Stimulated activated CD4-positive, alpha-beta T cell treated with anti-CD3 and anti-CD28 coated beads, Interleukin-15, amount 100 ng/mL, for 48 hours (primary cell): ENCODE measurements around the gene AKAP4.
A peak's percentile ranks its signal among the peaks of the same experiment; 100 is the strongest.

Experiments used
- DNase-seq, 2 donors: peaks; one replicate each; pipeline ENCODE4 v3.0.0-alpha.2; 2020; ENCODE audit warnings: low read depth in 2 of 2

Gene AKAP4, protein sequence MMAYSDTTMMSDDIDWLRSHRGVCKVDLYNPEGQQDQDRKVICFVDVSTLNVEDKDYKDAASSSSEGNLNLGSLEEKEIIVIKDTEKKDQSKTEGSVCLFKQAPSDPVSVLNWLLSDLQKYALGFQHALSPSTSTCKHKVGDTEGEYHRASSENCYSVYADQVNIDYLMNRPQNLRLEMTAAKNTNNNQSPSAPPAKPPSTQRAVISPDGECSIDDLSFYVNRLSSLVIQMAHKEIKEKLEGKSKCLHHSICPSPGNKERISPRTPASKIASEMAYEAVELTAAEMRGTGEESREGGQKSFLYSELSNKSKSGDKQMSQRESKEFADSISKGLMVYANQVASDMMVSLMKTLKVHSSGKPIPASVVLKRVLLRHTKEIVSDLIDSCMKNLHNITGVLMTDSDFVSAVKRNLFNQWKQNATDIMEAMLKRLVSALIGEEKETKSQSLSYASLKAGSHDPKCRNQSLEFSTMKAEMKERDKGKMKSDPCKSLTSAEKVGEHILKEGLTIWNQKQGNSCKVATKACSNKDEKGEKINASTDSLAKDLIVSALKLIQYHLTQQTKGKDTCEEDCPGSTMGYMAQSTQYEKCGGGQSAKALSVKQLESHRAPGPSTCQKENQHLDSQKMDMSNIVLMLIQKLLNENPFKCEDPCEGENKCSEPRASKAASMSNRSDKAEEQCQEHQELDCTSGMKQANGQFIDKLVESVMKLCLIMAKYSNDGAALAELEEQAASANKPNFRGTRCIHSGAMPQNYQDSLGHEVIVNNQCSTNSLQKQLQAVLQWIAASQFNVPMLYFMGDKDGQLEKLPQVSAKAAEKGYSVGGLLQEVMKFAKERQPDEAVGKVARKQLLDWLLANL

DNA sequence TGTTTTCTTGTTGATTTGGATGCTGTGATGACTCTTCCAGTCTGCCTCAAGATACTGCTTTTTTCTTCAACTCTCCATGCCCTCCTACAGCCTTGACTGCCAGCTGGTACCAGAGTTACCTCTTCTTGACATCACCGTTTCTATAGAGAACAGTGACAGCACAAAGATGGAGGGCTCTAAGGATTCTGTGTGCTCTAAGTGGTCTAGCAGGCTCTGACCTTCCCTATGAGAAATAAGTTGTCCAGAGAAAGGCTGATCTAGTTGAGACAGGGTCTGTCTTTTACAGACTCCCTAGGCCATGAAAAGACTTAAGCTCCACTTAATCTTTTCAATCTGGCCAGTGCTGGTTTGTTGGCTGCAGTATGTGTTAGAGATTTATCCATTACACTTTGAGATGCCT, at the start of gene AKAP4:
Gene AKAP4, minus strand, starts transcription at position 101 of the 400 bp plus-strand sequence. CDS start 118 bp downstream, outside the sequence.
- no peak for DNase-seq

DNA sequence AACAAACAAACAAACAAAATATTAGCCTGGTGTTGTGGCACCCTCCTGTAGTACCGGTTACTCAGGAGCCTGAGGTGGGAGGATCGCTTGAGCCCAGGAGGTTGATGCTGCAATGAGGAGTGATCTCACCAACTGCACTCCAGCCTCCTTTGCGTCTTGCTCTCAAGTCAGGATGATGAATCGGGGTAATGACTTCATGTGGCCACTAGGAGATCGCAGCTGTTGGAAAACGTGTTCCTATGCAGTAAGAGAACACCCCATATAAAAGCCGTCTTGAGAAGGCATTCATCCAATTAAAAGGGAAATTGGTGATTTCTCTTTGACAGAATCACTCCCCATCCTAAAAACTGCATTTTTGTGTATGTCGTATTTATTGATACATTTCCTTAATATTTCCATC, 10.7 kb upstream of the AKAP4 start:
- DNase-seq = no peak

DNA sequence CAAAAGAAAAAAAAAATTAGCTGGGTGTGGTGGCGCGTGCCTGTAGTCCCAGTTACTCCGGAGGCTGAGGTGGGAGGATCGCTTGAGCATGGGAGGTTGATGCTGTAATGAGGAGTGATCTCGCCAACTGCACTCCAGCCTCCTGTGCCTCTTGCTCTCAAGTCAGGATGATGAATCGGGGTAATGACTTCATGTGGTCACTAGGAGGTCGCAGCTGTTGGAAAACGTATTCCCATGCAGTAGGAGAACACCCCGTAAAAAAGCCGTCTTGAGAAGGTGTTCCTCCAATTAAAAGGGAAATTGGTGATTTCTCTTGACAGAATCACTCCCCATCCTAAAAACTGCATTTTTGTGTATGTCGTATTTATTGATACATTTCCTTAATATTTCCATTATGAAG, 5.9 kb upstream of the AKAP4 start:
- DNase-seq = no peak

DNA sequence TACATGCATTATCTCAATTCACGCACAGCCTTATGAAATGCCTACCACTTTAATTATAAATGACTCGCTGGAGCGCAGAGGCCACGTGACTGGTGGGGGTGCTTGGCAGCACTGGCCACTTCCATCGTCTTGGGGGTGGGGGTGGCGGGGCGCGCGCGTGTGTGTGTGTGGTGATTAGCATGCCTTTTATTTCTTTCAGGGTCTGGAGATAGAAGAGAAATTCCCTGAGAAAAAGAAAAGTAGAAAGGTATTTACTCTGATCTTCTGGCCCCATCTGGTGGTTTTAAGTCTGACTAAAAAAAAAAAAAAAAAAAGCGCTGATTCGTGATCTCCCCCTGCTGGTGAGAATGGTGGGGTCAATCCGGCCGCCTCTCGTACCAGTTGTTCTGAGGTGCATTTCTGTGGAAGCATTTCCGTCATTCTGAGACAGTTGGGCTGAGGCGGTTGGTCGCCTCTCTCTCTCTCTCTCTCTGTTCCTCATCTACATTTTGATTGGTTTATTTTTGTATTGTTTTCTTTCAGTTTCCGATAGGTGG, 3.6 kb upstream of the AKAP4 start, which contains the start of gene CCNB3:
Gene CCNB3, plus strand, starts transcription at position 402 of the 536 bp plus-strand sequence. CDS start 80,399 bp downstream, outside the sequence.
- DNase-seq = peak; percentile 52 to 60

DNA sequence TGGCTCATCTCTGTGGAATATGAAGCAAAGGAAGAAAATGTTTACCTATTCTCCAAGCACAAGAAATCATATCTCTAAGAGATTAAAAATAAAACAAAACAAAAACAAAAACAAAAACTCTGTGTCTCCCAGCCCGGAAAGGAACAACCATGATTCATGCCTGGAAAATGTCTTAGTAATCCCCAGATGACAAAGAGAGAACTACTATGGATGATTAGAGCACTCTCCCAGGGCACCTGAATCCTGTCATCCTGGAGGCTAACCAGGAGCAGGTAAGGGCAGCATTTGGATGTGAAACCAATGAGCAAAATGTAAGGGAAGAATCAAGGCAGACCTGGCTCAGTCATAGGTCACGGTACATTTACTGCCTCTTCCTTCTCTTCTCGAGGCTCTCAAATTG, 1.7 kb upstream of the AKAP4 start:
- DNase-seq = no peak

DNA sequence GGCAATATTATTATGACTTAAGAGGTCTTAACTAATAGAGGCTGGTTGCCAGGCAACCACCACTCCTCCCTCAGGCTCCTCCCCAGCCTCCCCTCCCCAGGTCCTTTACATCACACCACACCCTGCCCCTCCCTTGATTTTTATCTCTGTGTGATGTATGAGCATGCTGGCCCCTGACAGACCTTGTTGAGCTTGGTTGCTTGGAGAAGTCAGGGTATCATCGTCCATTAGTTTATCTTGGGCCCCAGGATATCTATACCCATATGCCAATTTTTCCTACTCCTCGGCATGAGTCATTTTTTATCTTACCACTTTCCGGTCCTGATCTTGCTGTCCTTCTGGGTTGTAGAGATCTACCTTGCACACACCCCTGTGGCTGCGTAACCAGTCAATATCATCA, 2.5 kb downstream of the AKAP4 start:
- DNase-seq = no peak

DNA sequence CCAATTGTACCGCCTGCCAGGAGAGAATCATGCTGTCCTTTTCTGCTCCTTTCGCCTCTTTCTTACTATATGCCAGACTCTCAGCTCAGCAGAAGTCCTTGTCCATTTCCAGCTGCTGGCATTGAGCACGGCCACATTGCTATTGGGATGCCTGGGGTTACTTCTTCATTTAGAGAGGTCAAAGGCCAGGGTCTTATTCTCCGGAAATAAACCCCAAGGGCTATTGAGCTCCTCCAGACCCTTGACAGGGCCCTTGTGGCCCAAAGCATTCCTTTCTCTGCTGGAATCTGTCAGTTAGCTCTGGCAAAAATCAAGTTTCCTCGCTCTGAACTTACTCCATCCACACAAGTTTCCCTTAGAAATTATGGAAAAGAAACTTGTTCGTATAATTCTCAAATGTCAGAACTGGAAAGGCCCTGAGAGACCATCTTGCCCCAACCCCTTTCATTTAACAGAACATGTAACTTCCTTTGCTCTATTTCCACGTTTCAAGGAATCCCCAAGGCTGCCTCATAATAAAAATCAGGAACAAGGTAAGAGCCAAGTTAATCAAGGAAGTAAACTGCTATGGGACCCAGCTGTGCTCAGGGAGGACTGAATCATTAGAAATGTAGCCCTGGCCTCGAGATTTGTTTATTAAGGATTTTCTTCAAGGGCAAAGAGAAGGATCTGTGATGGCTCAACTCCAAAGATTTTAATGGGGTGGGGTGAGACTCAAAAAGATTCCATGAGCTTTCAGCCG, 11.8 kb downstream of the AKAP4 start:
- DNase-seq = no peak

DNA sequence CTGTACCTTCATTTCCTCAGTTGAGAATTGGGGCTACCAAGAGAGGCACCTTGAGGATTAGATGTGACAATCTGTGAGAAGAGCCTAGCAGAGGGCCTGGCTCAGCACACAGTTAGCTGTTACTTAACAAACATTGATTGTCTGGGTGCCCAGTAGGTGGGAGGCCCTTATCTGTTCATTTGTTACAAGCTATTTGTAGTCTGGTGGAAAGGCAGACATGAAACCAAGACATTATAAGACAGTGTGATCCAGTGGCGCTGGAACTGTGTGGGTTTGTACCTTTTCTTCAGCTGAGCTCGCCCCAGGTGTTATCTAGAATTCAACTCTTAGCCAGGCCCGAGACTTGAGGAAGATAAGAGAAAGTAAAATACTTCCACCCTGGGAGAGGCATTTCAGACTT, 16.9 kb downstream of the AKAP4 start:
- DNase-seq = no peak

DNA sequence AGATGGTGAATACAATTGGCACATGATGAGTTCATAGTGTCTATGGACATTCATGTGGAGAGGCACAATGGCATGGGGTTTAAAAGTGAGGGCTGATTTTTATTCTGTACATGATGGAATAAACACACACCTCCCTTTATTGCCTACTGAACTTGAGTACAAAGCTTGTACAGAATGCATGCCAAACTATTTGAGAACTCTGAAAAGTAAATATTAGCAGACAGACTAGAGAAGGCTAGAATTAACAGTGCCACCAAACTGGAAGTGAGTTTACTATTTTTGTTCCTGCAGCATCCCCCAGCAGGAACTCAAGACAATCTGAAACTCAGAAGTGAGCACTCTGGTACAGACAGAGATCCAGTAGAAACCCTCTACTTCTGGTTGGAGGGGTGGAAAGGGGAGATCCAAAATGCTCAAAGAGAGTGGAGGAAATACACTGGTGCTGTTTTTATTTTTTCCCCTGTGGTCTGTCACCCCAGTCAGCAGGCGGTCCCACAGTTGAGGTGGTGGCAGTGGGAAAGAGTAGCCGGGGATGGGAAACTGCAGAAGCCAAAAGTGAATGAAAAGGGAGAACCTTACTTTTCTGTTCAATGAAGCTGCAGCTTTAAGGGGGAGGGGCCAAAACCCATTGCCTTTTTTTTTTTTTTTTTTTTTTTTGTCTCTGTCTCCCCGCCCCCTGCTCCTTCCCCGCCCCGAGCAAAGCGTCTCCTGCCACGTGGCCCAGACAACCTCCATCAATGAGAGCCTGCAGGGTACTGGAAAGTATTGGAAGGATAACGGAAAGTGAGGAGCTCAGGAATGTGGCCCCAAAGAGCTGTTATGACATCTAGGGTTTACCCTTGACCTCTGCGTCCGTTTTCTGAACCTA, 20.5 kb downstream of the AKAP4 start:
- no peak for DNase-seq

DNA sequence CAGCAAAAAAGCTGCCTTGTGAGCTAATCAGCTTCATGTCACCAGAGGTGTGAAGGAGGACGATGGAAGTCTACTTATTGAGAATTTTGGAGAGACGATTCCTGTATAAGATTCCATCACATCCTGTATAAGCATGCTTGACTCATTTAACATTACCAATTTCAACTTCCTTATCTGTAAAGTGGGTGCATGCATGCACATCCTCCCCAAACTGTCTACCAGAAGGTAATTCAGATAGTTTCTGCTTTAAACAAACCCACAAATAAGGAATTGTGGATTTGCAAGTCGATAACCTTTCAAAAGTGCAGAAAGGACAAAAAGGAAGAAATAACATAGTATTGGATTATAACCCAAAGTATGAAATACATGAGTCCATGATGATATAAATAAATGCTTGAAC, 31.1 kb downstream of the AKAP4 start:
- DNase-seq = no peak

DNA sequence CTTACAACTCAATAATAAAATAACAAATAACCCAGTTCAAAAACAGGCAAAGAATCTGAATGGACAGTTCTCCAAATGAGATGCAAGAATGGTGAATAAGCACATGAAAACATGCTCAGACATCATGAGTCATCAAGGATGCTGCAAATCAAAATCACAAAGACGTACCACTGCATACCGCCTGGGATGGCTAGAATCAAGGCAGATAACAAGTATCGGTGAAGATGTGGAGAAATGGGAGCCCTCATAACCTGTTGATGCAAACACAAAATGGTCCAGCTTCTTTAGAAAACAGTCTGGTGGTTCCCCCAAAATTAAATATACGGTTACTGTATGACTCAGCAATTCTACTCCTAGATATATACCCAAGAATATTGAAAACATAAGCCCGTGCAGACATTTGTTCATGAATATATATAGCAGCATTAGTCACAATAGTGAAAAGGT, 32.5 kb downstream of the AKAP4 start:
- no peak for DNase-seq

DNA sequence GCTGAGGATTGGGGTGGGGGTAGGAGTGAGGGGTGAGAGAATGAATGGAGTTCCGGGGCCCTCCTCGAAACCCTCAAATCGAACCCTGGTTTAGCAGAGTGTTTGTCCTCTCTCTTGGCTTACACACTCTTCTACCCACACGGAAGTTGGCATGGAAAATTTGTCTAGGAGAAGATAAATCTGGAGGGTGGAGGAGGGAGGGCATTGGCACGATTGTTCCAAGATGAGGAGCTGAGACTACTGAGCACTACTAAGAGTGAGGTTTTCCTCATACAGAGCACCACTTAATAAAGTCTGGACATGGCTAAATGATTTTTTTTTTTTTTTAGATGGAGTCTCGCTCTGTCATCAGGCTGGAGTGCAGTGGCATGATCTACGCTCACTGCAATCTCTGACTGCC, 33.4 kb downstream of the AKAP4 start:
- no peak for DNase-seq

DNA sequence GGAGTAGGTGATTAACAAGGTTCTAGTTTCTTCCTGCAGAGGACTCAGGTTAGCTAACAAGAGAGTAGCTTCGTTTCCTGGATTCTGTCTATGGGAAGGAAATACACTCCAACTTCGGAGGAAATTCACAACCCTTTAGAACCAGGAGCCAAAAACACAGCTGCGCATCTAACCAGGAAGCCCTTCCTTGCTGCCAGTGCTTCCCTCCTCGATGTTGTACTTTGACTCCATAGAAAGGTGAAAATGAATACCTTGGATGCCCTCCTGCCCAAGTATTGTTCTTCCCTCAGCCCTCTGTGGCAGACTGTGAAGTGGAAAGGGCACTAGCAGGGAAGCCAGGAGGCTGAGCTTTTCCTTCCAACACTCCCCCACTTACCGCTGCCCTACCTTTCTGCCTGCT, 35.1 kb downstream of the AKAP4 start:
- DNase-seq = no peak

DNA sequence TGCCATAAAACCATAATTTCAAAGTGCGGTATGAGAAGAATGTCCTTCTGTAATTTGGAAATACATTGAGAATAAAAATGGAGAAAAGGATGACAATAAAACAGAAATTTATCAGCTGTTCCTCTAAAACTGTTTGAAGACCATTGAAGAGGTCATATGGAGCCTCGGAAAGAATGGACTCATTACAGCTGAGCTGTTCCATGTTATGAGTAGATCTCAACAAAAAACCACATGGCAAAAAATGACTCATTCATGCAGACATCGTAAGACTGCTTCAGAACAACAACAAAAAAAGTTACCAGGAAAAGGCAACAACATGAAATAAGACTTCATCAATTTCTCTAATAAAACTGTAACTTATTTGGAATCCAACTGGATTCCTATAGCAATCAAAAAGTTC, 39.7 kb downstream of the AKAP4 start:
- DNase-seq = no peak

DNA sequence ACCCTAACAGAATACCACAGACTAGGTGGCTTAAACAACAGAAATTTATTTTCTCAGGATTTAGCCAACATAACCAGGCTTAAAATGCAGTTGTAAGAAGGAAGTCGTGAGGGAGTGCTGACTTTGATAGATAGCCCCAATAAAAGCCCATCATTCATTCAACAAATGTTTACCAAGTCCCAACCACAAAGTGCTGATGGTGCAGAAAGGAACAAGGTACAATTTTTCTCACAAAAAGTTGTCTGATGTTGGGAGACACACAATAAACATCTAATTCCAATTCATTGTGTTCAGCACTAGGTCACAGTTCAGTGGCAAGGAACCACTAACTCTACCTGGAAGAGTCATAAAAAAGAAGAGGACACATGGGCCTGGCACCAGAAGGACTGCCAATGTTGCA, 42.2 kb downstream of the AKAP4 start:
- no peak for DNase-seq

DNA sequence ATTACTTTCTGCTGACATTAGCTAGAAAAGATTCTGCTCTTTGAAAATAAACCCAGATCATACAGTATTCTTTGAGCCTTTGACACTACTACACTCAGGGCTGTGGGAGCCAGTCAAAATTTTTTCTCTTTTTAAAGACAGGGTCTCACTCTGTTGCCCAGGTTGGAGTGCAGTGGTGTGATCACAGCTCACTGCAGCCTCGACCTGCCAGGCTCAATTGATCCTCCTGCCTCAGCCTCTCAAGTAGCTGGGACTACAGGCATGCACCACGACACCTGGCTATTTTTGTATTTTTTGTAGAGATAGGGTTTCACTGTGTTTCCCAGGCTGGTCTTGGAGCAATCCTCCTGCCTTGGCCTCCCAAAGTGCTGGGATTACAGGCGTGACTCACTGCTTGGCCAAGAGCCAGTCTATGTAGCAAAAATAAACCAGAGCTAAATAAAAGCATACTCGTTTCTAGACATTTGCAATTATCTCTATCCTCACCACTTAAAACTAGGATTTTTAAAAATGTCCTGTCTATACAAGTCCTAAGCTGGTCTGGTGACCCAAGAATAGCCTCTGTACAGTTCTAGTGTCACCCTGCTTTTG, 43.2 kb downstream of the AKAP4 start:
- DNase-seq = no peak

DNA sequence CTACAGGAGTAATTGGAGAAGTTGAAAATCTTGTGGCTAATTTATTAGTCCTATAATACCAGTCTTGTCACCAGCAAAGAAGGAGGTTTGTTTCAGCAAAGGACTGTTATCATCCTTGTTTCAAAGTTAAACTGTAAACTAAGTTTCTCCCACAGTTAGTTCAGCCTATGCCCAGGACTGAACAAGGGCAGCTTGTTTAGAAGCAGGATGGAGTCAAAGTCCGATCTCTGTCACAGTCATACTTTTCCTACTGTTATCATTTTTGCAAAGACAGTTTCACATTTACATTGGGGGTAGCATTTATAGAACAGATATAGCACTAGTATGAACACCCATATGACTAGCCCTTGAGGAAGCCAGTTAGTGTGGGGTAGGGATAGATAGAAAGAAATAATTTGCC, 46.4 kb downstream of the AKAP4 start:
- no peak for DNase-seq

DNA sequence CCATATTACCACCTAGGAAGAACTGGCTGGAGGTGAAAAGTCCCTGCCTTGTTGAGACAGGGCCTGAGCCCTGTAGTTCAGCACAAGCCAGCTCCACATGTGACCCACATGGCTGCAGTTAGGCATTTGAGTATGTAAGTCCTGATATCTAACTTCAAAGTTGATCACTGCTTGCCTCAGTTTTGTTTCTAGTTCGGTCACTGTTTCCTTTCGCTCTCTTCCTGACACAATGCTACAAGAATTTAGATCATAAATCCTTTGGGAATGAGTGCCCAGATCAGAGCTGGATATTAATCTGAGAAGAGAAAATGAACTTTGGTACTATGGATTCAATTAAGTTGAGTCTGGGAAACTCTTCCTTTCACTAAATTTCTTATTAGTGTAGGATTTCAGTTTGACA, 48.4 kb downstream of the AKAP4 start:
- no peak for DNase-seq

DNA sequence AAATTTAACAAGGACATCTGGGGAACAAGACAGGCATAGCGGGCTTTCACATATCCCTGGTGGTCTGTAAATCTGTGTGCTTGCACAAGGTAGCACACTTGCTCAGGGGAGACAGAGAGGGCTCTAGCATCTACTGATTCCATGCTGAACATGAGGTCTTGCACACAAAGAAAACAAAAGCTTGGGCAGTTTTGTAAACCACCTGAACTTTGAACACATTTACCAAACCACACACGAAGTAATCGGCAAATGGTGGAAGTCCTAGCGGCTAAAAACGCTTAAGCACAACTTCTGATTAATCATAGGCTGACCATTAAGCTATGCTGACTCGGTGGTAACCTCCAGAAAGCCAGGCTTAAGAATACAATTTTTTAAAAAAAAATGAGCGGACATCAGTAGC, 52.8 kb downstream of the AKAP4 start:
- DNase-seq = no peak
